Endodermal cell (in vitro differentiated cells): Measurements from ENCODE around the gene NCKAP5. TPM values are rescaled to one million over a fixed set of nuclear protein-coding genes. Genes with fewer than 3 reads are reported as not detected.

Source experiments
- DNase-seq: peaks from one replicate; pipeline ENCODE4 v3.0.0-alpha.2; 2017
- H3K27ac ChIP-seq: 2 replicates; pipeline ENCODE4 v1.5.1; 2013; ENCODE audit warnings: mild to moderate bottlenecking, low read depth, low read length, moderate library complexity
- H3K27me3 ChIP-seq: 2 replicates; pipeline ENCODE4 v1.6.1; 2013; ENCODE audit warnings: mild to moderate bottlenecking, low read length, moderate library complexity; ENCODE audit not compliant: insufficient read depth, control insufficient read depth, poor library complexity, severe bottlenecking
- H3K36me3 ChIP-seq: 2 replicates; pipeline ENCODE4 v1.7.0; 2013; ENCODE audit warnings: mild to moderate bottlenecking, low read length, moderate library complexity; ENCODE audit not compliant: control insufficient read depth, insufficient read depth
- H3K4me1 ChIP-seq: one replicate; pipeline ENCODE4 v1.7.0; 2013; ENCODE audit warnings: low read length; ENCODE audit not compliant: control insufficient read depth, insufficient read depth
- H3K4me3 ChIP-seq: 2 replicates; pipeline ENCODE4 v1.5.1; 2013; ENCODE audit warnings: mild to moderate bottlenecking, low read length, moderate library complexity
- H3K9ac ChIP-seq: 2 replicates; pipeline ENCODE4 v1.6.1; 2013; ENCODE audit warnings: mild to moderate bottlenecking, low read length, moderate library complexity; ENCODE audit not compliant: poor library complexity, severe bottlenecking; ENCODE audit errors: extremely low read depth
- H3K9me3 ChIP-seq: 2 replicates; pipeline ENCODE4 v1.6.1; 2013; ENCODE audit warnings: mild to moderate bottlenecking, low read length, moderate library complexity; ENCODE audit not compliant: control insufficient read depth
- H3K27ac Mint-ChIP-seq: 2 replicates; pipeline ENCODE4 v1.8.0; 2020; ENCODE audit warnings: mixed read lengths
- H3K27me3 Mint-ChIP-seq: 2 replicates; pipeline ENCODE4 v1.8.0; 2021; ENCODE audit warnings: mild to moderate bottlenecking, mixed read lengths; ENCODE audit not compliant: insufficient read depth
- H3K36me3 Mint-ChIP-seq: 2 replicates; pipeline ENCODE4 v1.8.0; 2020; ENCODE audit warnings: low read depth, mixed read lengths
- H3K4me1 Mint-ChIP-seq: 2 replicates; pipeline ENCODE4 v1.8.0; 2020; ENCODE audit warnings: mixed read lengths
- H3K4me3 Mint-ChIP-seq: 2 replicates; pipeline ENCODE4 v1.8.0; 2020; ENCODE audit warnings: mild to moderate bottlenecking, moderate library complexity, mixed read lengths
- H3K9me3 Mint-ChIP-seq: 2 replicates; pipeline ENCODE4 v1.8.0; 2020; ENCODE audit warnings: mild to moderate bottlenecking, mixed read lengths
- CTCF ChIP-seq: fragments of 200-600 bp; sonication (generic); conservative IDR thresholded peaks from 2 replicates; pipeline ENCODE4 v1.5.0; 2021; ENCODE audit warnings: antibody characterized with exemption, mild to moderate bottlenecking
- WGBS, 2 experiments: methylation state at CpG; one replicate each; pipeline versions ENCODE4 v1.1.5 to v1.1.7; 2013; ENCODE audit warnings: missing lambda C conversion rate in 2 of 2, mixed read lengths in 1 of 2; ENCODE audit not compliant: insufficient coverage in 1 of 2, insufficient read length in 1 of 2; 5-methylcytosine and 5-hydroxymethylcytosine counted together
- total RNA-seq, 2 donors: library from RNA; stranded (reverse); fragmentation: NEBNext Ultra II Directional in 1 of 2; extraction: Animal tissue kit (Norgen Biotek cat#: 25700) in 1 of 2; gene quantifications; 2 replicates in 1 of 2; 3 replicates in 1 of 2; pipeline ENCODE4 v1.2.1, GENCODE V29; 2021

The NCKAP5 gene
- total RNA-seq, 2 donors from 2014 or later, result 0.58 to 0.92 TPM

GRCh38 chr2:132884292-132884691 lies 684.0 kb downstream of the NCKAP5 start:
- peaks cover 3% of the 10 kb centered on the region for H3K9me3 Mint-ChIP-seq
- Histone ChIP-seq H3K4me1 (no peaks in the 10 kb centered on the region), H3K9ac (no peak overlapping the region), H3K9me3 (no peaks in the 10 kb centered on the region), H3K36me3 (no peaks in the 10 kb centered on the region), H3K27me3 (no peaks in the 10 kb centered on the region), H3K27ac (no peak overlapping the region), H3K4me3 (no peak overlapping the region)
- H3K27ac Mint-ChIP-seq, result no peak overlapping the region
- no peaks in the 10 kb centered on the region for H3K27me3 Mint-ChIP-seq
- DNase-seq, result no peak
- no peak for TF ChIP-seq CTCF
- H3K36me3 Mint-ChIP-seq, result no peaks in the 10 kb centered on the region
- no peak overlapping the region for H3K4me3 Mint-ChIP-seq
- H3K4me1 Mint-ChIP-seq, result no peaks in the 10 kb centered on the region
- 94 to 100% methylated on average over 2 to 4 of the region's 4 CpGs for WGBS, 2 experiments

GRCh38 chr2:132883430-132883829 lies 684.8 kb downstream of the NCKAP5 start:
- no peaks in the 10 kb centered on the region for H3K27me3 Mint-ChIP-seq
- no peak overlapping the region for H3K27ac Mint-ChIP-seq
- no peaks in the 10 kb centered on the region for H3K4me1 ChIP-seq
- H3K9ac ChIP-seq, result no peak overlapping the region
- no peaks in the 10 kb centered on the region for H3K27me3 ChIP-seq
- H3K36me3 ChIP-seq, result no peaks in the 10 kb centered on the region
- no peak for TF ChIP-seq CTCF
- WGBS, 2 experiments, result 73 to 88% methylated on average over 4 to 5 of the region's 5 CpGs
- H3K36me3 Mint-ChIP-seq, result no peaks in the 10 kb centered on the region
- no peaks in the 10 kb centered on the region for H3K4me1 Mint-ChIP-seq
- no peak overlapping the region for H3K4me3 ChIP-seq
- H3K9me3 ChIP-seq, result no peaks in the 10 kb centered on the region
- H3K27ac ChIP-seq, result no peak overlapping the region
- peaks cover 3% of the 10 kb centered on the region for H3K9me3 Mint-ChIP-seq
- DNase-seq, result no peak
- no peak overlapping the region for H3K4me3 Mint-ChIP-seq

DNA sequence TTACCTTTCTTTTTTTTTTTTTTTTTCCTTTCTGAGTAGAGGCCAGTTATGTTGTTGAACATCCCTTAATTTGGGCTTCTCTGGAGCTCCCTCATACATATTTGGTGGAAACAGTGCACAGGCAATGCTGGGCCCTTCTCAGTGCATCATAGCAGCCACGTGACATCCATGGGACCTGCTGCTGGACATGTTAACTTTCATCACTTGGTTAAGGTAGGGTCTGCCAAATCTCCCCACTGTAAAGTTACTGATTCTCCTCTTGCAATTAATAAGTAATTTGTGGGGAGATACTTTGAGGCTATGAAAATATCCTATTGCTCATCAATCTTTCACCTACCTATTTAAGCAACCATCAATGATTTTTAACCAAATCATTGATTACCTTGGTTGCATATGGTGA lies 686.7 kb downstream of the NCKAP5 start:
- Mint-ChIP-seq H3K27ac (no peak overlapping the region), H3K36me3 (no peaks in the 10 kb centered on the region), H3K27me3 (no peaks in the 10 kb centered on the region), H3K4me1 (no peaks in the 10 kb centered on the region), H3K9me3 (peaks cover 3% of the 10 kb centered on the region), H3K4me3 (no peak overlapping the region)
- Histone ChIP-seq H3K27me3 (no peaks in the 10 kb centered on the region), H3K36me3 (no peaks in the 10 kb centered on the region), H3K9me3 (no peaks in the 10 kb centered on the region), H3K4me3 (no peak overlapping the region), H3K9ac (no peak overlapping the region), H3K27ac (no peak overlapping the region), H3K4me1 (no peaks in the 10 kb centered on the region)
- no peak for TF ChIP-seq CTCF
- DNase-seq, result no peak
- 100% methylated on average over 1 of the region's 1 CpG; no CpG with 5 or more reads in 1 of the 2 experiments for WGBS, 2 experiments
